Esophagus muscularis mucosa (tissue), 3 donors: ENCODE measurements around the gene SEMA5A.

ENCODE experiments used
- POLR2A ChIP-seq: fragments of 450-650 bp; IDR thresholded peaks from one replicate; pipeline ENCODE4 v1.6.1; 2017; ENCODE audit warnings: antibody characterized with exemption, moderate library complexity, mild to moderate bottlenecking, low read depth
- POLR2AphosphoS5 ChIP-seq, 2 donors: sonication (generic); formaldehyde crosslinking; IDR thresholded peaks; one replicate each; pipeline ENCODE4 v1.6.1; 2017; ENCODE audit warnings: antibody characterized with exemption in 2 of 2
- TF ChIP-seq, protein P1 (sequence below), 3 experiments: fragments of 200-600 bp in 2 of 3; fragments of 450-650 bp in 1 of 3; sonication (generic) in 2 of 3; IDR thresholded peaks; one replicate each; pipeline ENCODE4 v1.5.1; 2017 to 2019; ENCODE audit warnings: antibody characterized with exemption in 3 of 3, mild to moderate bottlenecking in 2 of 3, moderate library complexity in 1 of 3

DNA sequence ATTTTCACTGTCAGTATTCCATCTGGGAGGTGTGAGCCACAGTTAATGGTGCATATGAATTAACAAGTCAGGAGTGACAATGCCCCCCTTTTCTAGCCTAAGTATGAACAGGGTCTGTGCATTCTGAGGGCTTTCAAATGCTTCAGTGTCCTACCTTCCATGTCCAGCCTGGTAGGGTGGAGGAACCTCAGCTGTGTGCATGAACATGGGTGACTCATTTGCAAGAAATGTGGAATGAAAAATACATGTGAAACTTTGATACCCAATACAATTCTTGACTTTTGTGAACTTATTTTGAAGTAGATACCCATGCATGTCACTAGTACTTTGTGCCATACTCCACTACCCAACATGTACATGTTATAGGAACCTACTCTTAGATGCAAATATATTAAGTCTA, 375.8 kb downstream of the SEMA5A start:
- TF ChIP-seq, protein P1, sequence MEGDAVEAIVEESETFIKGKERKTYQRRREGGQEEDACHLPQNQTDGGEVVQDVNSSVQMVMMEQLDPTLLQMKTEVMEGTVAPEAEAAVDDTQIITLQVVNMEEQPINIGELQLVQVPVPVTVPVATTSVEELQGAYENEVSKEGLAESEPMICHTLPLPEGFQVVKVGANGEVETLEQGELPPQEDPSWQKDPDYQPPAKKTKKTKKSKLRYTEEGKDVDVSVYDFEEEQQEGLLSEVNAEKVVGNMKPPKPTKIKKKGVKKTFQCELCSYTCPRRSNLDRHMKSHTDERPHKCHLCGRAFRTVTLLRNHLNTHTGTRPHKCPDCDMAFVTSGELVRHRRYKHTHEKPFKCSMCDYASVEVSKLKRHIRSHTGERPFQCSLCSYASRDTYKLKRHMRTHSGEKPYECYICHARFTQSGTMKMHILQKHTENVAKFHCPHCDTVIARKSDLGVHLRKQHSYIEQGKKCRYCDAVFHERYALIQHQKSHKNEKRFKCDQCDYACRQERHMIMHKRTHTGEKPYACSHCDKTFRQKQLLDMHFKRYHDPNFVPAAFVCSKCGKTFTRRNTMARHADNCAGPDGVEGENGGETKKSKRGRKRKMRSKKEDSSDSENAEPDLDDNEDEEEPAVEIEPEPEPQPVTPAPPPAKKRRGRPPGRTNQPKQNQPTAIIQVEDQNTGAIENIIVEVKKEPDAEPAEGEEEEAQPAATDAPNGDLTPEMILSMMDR (IDR thresholded peaks at IDR 0.05) = no peak
- TF ChIP-seq POLR2AphosphoS5 (IDR thresholded peaks at IDR 0.05) (no peak), POLR2A (no peak)
